ENCODE data around the gene ZSWIM5. TPM values are rescaled to one million over a fixed set of nuclear protein-coding genes. Genes with fewer than 3 reads are reported as not detected.
"Not testable (repeated sequence)": the region's sequence is repeated elsewhere in the genome, so short reads cannot be mapped to it uniquely, and the experiment has no call there.

The ZSWIM5 gene
- total RNA-seq, 4 donors from 2014 or later = 0.53 to 1.3 (median 0.81) TPM

- in situ Hi-C loops (cut with MboI; ENCODE audit: low sequenced_read_pairs in 4 of 4) = loop anchor here in 1 of 4 donors (25.0 kb wide), 1 partner anchor 201 kb away; the partner anchor contains the start of genes BEST4 and RPS8
Observed at GRCh38 chr1:44988531-44989156, 217.8 kb downstream of the ZSWIM5 start.

DNA sequence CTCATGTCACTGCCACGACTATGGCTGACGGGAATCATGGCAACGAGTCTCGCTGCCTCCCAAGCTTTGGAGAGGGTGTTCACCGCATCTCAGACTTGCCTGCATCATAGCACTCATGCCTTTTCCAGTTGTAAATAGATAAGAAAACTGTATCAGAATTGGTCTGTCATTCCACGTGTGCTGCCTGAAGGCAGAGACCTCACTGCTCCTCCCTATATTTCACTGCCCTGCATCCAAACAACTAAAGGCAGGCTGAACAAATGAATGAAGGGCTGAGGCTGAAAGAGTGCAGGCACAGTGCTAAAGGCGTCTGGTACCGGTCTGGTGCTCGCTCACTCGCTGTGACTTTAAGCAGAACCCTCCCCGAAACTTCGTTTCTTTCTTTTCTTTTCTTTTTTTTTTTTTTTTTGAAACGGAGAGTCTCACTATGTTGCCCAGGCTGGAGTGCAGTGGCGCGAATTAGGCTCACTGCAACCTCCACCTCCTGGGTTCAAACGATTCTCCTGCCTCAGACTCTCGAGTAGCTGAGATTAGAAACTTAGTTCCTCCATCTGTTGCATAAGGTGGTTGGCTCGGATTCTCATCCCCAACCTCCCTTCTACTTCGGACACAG, 220.6 kb downstream of the ZSWIM5 start:
- no peak for TF ChIP-seq POLR2A (IDR thresholded peaks at IDR 0.05)
- TF ChIP-seq, protein P1, sequence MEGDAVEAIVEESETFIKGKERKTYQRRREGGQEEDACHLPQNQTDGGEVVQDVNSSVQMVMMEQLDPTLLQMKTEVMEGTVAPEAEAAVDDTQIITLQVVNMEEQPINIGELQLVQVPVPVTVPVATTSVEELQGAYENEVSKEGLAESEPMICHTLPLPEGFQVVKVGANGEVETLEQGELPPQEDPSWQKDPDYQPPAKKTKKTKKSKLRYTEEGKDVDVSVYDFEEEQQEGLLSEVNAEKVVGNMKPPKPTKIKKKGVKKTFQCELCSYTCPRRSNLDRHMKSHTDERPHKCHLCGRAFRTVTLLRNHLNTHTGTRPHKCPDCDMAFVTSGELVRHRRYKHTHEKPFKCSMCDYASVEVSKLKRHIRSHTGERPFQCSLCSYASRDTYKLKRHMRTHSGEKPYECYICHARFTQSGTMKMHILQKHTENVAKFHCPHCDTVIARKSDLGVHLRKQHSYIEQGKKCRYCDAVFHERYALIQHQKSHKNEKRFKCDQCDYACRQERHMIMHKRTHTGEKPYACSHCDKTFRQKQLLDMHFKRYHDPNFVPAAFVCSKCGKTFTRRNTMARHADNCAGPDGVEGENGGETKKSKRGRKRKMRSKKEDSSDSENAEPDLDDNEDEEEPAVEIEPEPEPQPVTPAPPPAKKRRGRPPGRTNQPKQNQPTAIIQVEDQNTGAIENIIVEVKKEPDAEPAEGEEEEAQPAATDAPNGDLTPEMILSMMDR (IDR thresholded peaks at IDR 0.05 in 4 of 5, conservative IDR thresholded peaks at IDR 0.05 in 1 of 5) = no peak
- peak overlapping the region; percentile 64 to 85 (median 81) for H3K4me3 ChIP-seq
- no peaks in the 10 kb centered on the region for H3K27me3 ChIP-seq
- in situ Hi-C loops (cut with MboI; ENCODE audit: low sequenced_read_pairs in 4 of 4) (loop anchor here in 1 of 4 donors (25.0 kb wide), 1 partner anchor 199 kb away; the partner anchor contains the start of genes BEST4 and RPS8), intact Hi-C loops (cut with DNase I; ENCODE audit: low total_unique reads) (loop anchor here (1.0 to 10.0 kb wide), 3 partner anchors 26 to 701 kb away; partner anchors contain the start of genes GPBP1L1, PTCH2, TMEM69 and UROD)
- peaks cover 24 to 28% of the 10 kb centered on the region in 2 donors for H3K4me1 ChIP-seq
- H3K9me3 ChIP-seq = no peaks in the 10 kb centered on the region
- DNase-seq (no peak), ATAC-seq (peak; percentile 83 to 86)
- no peaks in the 10 kb centered on the region for H3K36me3 ChIP-seq
- peak overlapping the region; percentile 81 to 96 (median 88) for H3K27ac ChIP-seq

More at GRCh38 chr1:44988531-44989156, 217.8 kb downstream of the ZSWIM5 start:
- Histone ChIP-seq H3K4me1 (peaks cover 12% of the 10 kb centered on the region in 2 donors), H3K27ac (no peak overlapping the region), H3K9me3 (no peaks in the 10 kb centered on the region), H3K27me3 (no peaks in the 10 kb centered on the region), H3K36me3 (no peaks in the 10 kb centered on the region), H3K4me3 (no peak overlapping the region)
- no peak for ATAC-seq
- intact Hi-C loops (cut with DNase I; ENCODE audit: low total_unique reads) = loop anchor here (5.0 to 10.0 kb wide), 2 partner anchors 144 to 699 kb away; partner anchors contain the start of genes GPBP1L1, PTCH2 and TMEM69
- DNase-seq = no peak
- TF ChIP-seq, protein P1 (IDR thresholded peaks at IDR 0.05 in 4 of 5, conservative IDR thresholded peaks at IDR 0.05 in 1 of 5) = no peak
- TF ChIP-seq POLR2A (IDR thresholded peaks at IDR 0.05) = no peak

- peaks cover 29 to 34% of the 10 kb centered on the region in 2 donors for H3K4me1 ChIP-seq
Observed at GRCh38 chr1:44977372-44977771, 229.0 kb downstream of the ZSWIM5 start.

DNA sequence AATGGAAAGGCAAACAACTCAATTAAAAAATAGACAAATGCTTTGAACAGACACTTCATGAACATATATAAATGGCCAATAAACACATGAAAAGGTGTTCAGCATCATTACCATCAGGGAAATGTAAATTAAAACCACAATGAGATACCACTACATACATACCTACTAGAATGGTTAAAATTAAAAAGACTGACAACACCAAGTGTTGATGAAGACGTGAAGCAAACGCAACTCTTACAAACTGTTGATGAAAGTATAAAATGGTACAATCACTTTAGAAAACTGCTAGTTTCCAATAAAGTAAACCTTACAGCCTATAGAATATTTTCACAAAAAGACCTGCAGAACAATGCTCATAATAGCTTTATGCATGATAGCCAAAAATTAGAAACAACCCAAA, 230.2 kb downstream of the ZSWIM5 start:
- Histone ChIP-seq H3K4me1 (peaks cover 21 to 23% of the 10 kb centered on the region in 2 donors), H3K36me3 (peaks cover 0 to 50% of the 10 kb centered on the region in 2 donors), H3K4me3 (no peak overlapping the region), H3K27ac (no peak overlapping the region), H3K9me3 (no peaks in the 10 kb centered on the region), H3K27me3 (no peaks in the 10 kb centered on the region)
- intact Hi-C loops (cut with DNase I; ENCODE audit: low total_unique reads) (no loop called here), in situ Hi-C loops (cut with MboI; ENCODE audit: low sequenced_read_pairs in 4 of 4) (loop anchor here in 1 of 4 donors (25.0 kb wide), 1 partner anchor 189 kb away; the partner anchor contains the start of genes BEST4 and RPS8)
- ATAC-seq (no peak), DNase-seq (no peak)
- TF ChIP-seq, protein P1 (IDR thresholded peaks at IDR 0.05 in 4 of 5, conservative IDR thresholded peaks at IDR 0.05 in 1 of 5) = no peak
- TF ChIP-seq POLR2A (IDR thresholded peaks at IDR 0.05) = no peak

More at GRCh38 chr1:44977372-44977771, 229.0 kb downstream of the ZSWIM5 start:
- intact Hi-C loops (cut with DNase I; ENCODE audit: low total_unique reads); DNase-seq; H3K4me3 ChIP-seq; H3K27me3 ChIP-seq; ATAC-seq; H3K9me3 ChIP-seq: not testable (repeated sequence)
- in situ Hi-C loops (cut with MboI; ENCODE audit: low sequenced_read_pairs in 4 of 4) = loop anchor here in 1 of 4 donors (25.0 kb wide), 1 partner anchor 190 kb away; the partner anchor contains the start of genes BEST4 and RPS8
- Histone ChIP-seq H3K27ac (peak overlapping the region in 1 of 4 donors; percentile 91), H3K36me3 (peaks cover 0 to 50% of the 10 kb centered on the region in 2 donors)

GRCh38 chr1:44973645-44974044, 232.8 kb downstream of the ZSWIM5 start:
- ATAC-seq (no peak), DNase-seq (no peak)
- peaks cover 0 to 45% of the 10 kb centered on the region in 2 donors for H3K36me3 ChIP-seq
- no peak overlapping the region for H3K27ac ChIP-seq
- intact Hi-C loops (cut with DNase I; ENCODE audit: low total_unique reads) (no loop called here), in situ Hi-C loops (cut with MboI; ENCODE audit: low sequenced_read_pairs in 4 of 4) (no loop called here)
- H3K4me3 ChIP-seq = no peak overlapping the region
- TF ChIP-seq POLR2A (IDR thresholded peaks at IDR 0.05) = no peak
- TF ChIP-seq, protein P1 (IDR thresholded peaks at IDR 0.05 in 4 of 5, conservative IDR thresholded peaks at IDR 0.05 in 1 of 5) = no peak
- H3K9me3 ChIP-seq = no peaks in the 10 kb centered on the region
- H3K4me1 ChIP-seq = peaks cover 0 to under 1% of the 10 kb centered on the region in 2 donors
- no peaks in the 10 kb centered on the region for H3K27me3 ChIP-seq

All from gastrocnemius medialis (tissue), 4 donors.